Measurements from ENCODE around the gene LRRC57.

GRCh38 chr15:42582569-42583375 is 34.2 kb upstream of the LRRC57 start:
- no peak for TF ChIP-seq CTCF (IDR thresholded peaks at IDR 0.05 in 4 of 5, conservative IDR thresholded peaks at IDR 0.05 in 1 of 5)
- TF ChIP-seq POLR2A (IDR thresholded peaks at IDR 0.05): no peak

Data from gastrocnemius medialis (tissue), 4 donors.